ENCODE data around the gene ALDH1L2. TPM values are rescaled to one million over a fixed set of nuclear protein-coding genes. Genes with fewer than 3 reads are reported as not detected.
"Not testable (repeated sequence)": the region's sequence is repeated elsewhere in the genome, so short reads cannot be mapped to it uniquely, and the experiment has no call there.

The ALDH1L2 gene
- total RNA-seq, 2 experiments from 2014 or later = 1.4 to 1.9 TPM

DNA sequence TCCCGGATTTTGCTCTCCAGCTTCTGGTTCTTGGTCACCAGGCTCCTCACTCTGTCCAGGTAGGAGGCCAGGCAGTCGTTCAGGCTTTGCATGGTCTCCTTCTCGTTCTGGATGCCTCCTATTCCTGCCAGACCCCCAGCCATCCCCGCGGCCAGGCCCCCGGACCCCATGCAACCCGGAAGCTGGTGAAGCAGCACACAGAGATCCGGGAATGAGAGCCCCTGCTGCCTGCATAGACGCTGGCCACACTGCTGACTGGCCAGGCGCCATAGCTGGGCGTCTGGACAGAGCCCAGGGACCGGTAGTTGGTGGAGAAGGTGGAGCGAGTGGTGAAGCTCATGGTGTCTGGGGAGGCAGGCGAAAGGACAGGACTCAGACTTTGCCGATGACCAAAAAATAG is 106.6 kb downstream of the ALDH1L2 start:
- POLR2A ChIA-PET; H3K9me3 Mint-ChIP-seq; DNase-seq; H3K4me3 Mint-ChIP-seq; H3K27ac Mint-ChIP-seq; H3K4me1 Mint-ChIP-seq; H3K36me3 Mint-ChIP-seq (ENCODE audit: low read depth): not testable (repeated sequence)
- CTCF ChIA-PET = interaction anchor here (1.7 kb wide), 1 partner anchor 75 kb away, joined by 4 read pairs; no protein-coding TSS in a partner anchor
- peaks cover 11% of the 10 kb centered on the region for H3K27me3 Mint-ChIP-seq

DNA sequence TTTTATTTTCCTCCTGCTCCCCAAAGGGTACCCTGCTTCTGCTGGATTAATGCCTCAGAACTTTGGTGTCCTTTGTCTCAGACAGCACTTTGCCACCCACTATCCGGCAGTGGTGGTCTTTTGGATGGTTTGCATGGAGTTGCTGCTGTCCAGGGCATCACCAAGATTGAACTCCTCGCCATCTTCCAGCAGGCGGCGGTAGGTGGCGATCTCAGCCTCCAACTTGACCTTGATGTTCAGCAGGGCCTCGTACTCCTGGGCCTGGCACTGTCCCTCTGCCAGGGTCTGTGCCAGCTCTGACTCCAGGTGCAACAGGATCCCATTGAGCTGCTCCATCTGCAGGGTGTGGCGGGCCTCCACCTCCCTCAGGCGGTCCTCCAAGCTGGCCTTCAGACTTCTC is 107.6 kb downstream of the ALDH1L2 start:
- Mint-ChIP-seq H3K4me3 (no peak overlapping the region), H3K36me3 (ENCODE audit: low read depth) (no peaks in the 10 kb centered on the region), H3K27me3 (peaks cover 11% of the 10 kb centered on the region), H3K27ac (no peak overlapping the region), H3K4me1 (no peaks in the 10 kb centered on the region), H3K9me3 (no peaks in the 10 kb centered on the region)
- DNase-seq = no peak
- ChIA-PET POLR2A (no interaction called here), CTCF (interaction anchor here (1.7 kb wide), 1 partner anchor 76 kb away, joined by 4 read pairs; no protein-coding TSS in a partner anchor)

GRCh38 chr12:104975587-104976343 is 108.5 kb downstream of the ALDH1L2 start:
- Mint-ChIP-seq H3K36me3 (ENCODE audit: low read depth) (no peaks in the 10 kb centered on the region), H3K4me1 (no peaks in the 10 kb centered on the region), H3K4me3 (no peak overlapping the region), H3K9me3 (no peaks in the 10 kb centered on the region), H3K27me3 (peaks cover 5% of the 10 kb centered on the region), H3K27ac (no peak overlapping the region)
- DNase-seq = no peak
- POLR2A ChIA-PET = interaction anchor here (0.8 kb wide), 1 partner anchor 9 kb away, joined by 3 read pairs; no protein-coding TSS in a partner anchor
- CTCF ChIA-PET = no interaction called here

GRCh38 chr12:104974626-104975290 is 109.5 kb downstream of the ALDH1L2 start:
- Mint-ChIP-seq H3K4me1 (no peaks in the 10 kb centered on the region), H3K27me3 (no peaks in the 10 kb centered on the region), H3K9me3 (no peaks in the 10 kb centered on the region), H3K4me3 (no peak overlapping the region), H3K27ac (no peak overlapping the region), H3K36me3 (ENCODE audit: low read depth) (no peaks in the 10 kb centered on the region)
- no peak for DNase-seq
- CTCF ChIA-PET = no interaction called here
- POLR2A ChIA-PET = no interaction called here

GRCh38 chr12:104973250-104973649 is 111.0 kb downstream of the ALDH1L2 start:
- DNase-seq = no peak
- ChIA-PET POLR2A (no interaction called here), CTCF (no interaction called here)
- H3K27me3 Mint-ChIP-seq = peaks cover 4% of the 10 kb centered on the region
- no peaks in the 10 kb centered on the region for H3K4me1 Mint-ChIP-seq
- H3K36me3 Mint-ChIP-seq (ENCODE audit: low read depth) = no peaks in the 10 kb centered on the region
- H3K9me3 Mint-ChIP-seq = no peaks in the 10 kb centered on the region
- no peak overlapping the region for H3K27ac Mint-ChIP-seq
- no peak overlapping the region for H3K4me3 Mint-ChIP-seq

DNA sequence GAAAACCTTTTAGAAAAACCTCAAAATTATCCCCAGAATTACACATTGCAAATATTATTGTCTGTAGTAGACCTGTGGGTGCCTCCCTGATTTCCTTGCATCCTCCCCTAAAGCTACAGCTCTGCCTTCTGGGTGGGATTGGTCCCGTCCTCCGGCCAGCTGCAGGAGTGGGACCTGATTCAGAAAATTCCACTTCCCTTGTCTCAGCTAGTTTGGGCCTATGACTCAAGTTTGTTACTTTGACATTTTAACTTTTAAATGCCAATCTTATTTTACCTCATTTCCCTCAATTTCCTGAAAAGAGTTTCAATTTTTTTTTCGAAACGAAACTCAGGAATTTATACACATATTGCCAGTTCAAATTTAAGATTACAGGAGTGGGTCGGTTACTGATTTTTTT is 113.0 kb downstream of the ALDH1L2 start:
- H3K4me1 Mint-ChIP-seq = no peaks in the 10 kb centered on the region
- CTCF ChIA-PET = no interaction called here

More for the DNA sequence above, 113.0 kb downstream of the ALDH1L2 start:
- no peaks in the 10 kb centered on the region for H3K36me3 Mint-ChIP-seq (ENCODE audit: low read depth)
- H3K9me3 Mint-ChIP-seq = no peaks in the 10 kb centered on the region
- peaks cover 5% of the 10 kb centered on the region for H3K27me3 Mint-ChIP-seq
- POLR2A ChIA-PET = interaction anchor here (0.9 kb wide), 1 partner anchor 12 kb away, joined by 3 read pairs; no protein-coding TSS in a partner anchor
- no peak overlapping the region for H3K4me3 Mint-ChIP-seq
- no peak for DNase-seq
- no peak overlapping the region for H3K27ac Mint-ChIP-seq

Other genes with a start within 250 kb of the ALDH1L2 start
- gene SLC41A2, start 126.2 kb downstream of the ALDH1L2 start, total RNA-seq = 1 to 10 TPM; 8.0 to 8.1 TPM
- gene NOPCHAP1, start 98.1 kb downstream of the ALDH1L2 start, total RNA-seq = 10 to 100 TPM; 10.3 to 12.0 TPM
- gene WASHC4, start 23.3 kb upstream of the ALDH1L2 start, total RNA-seq = 10 to 100 TPM; 48.4 to 50.1 TPM
- gene APPL2, start 151.7 kb upstream of the ALDH1L2 start, total RNA-seq = 10 to 100 TPM; 32.2 to 34.2 TPM
- gene C12orf75, start 246.2 kb upstream of the ALDH1L2 start, total RNA-seq = 100 to 1,000 TPM; 288 to 312 TPM